Measurements from ENCODE around the gene PREB.
"Not testable (repeated sequence)": the region's sequence is repeated elsewhere in the genome, so short reads cannot be mapped to it uniquely, and the experiment has no call there.

Gene PREB

DNA sequence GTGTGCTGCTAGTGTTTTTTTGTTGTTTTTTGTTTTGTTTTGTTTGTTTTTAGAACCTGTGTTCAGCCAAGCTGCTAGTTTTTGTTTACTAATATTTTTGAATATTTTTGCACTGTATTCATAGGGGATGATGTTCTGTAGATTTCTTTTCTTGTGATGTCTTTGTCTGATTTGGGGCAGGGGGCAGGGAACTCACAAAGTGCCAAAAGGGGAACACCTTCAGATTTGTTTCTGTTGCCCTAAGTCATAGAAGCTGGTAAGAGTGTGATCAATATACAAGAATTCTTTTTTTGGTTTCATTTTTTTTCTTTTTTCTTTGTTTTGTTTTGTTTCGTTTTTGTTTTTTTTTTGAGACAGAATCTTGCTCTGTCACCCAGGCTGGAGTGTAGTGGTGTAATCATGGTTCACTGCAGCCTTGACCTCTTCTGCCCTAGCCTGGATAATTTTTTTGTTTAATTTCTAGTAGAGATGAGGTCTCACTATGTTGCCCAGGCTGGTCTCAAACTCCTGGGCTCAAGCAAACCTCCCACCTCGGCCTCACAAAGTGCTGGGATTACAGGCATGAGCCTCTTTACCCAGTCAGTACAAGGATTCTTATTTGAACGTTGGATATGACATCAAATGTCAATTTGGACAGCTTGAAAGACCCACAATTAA is 45.0 kb upstream of the PREB start:
- Histone ChIP-seq H2AFZ (ENCODE audit: low read depth, low read length) (no peak overlapping the region), H3K4me2 (ENCODE audit: insufficient read depth, low read length) (no peak overlapping the region), H3K9me3 (ENCODE audit: insufficient read depth, low read length, severe bottlenecking) (no peaks in the 10 kb centered on the region), H3K36me3 (ENCODE audit: insufficient read depth, low read length) (no peaks in the 10 kb centered on the region), H3K9ac (ENCODE audit: low read depth, low read length) (no peak overlapping the region), H3K27ac (ENCODE audit: low read length) (no peak overlapping the region), H4K20me1 (ENCODE audit: insufficient read depth, low read length) (no peaks in the 10 kb centered on the region), H3K4me3 (ENCODE audit: low read depth in 1 of 2, low read length in 2 of 2) (no peak overlapping the region), H3K79me2 (ENCODE audit: insufficient read depth, low read length) (no peaks in the 10 kb centered on the region), H3K4me1 (ENCODE audit: insufficient read depth, low read length) (no peaks in the 10 kb centered on the region), H3K27me3 (ENCODE audit: insufficient read depth, low read length, poor library complexity) (peaks cover 19% of the 10 kb centered on the region)
- DNase-seq (no peak), ATAC-seq (ENCODE audit: insufficient read depth, low read depth) (no peak)
- TF ChIP-seq EZH2 (IDR thresholded peaks at IDR 0.05; ENCODE audit: borderline replicate concordance, low read depth, low read length, severe bottlenecking): no peak
- TF ChIP-seq, protein P1, sequence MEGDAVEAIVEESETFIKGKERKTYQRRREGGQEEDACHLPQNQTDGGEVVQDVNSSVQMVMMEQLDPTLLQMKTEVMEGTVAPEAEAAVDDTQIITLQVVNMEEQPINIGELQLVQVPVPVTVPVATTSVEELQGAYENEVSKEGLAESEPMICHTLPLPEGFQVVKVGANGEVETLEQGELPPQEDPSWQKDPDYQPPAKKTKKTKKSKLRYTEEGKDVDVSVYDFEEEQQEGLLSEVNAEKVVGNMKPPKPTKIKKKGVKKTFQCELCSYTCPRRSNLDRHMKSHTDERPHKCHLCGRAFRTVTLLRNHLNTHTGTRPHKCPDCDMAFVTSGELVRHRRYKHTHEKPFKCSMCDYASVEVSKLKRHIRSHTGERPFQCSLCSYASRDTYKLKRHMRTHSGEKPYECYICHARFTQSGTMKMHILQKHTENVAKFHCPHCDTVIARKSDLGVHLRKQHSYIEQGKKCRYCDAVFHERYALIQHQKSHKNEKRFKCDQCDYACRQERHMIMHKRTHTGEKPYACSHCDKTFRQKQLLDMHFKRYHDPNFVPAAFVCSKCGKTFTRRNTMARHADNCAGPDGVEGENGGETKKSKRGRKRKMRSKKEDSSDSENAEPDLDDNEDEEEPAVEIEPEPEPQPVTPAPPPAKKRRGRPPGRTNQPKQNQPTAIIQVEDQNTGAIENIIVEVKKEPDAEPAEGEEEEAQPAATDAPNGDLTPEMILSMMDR (IDR thresholded peaks at IDR 0.05; ENCODE audit: borderline replicate concordance, extremely low read depth, low read length, poor library complexity, severe bottlenecking): no peak

DNA sequence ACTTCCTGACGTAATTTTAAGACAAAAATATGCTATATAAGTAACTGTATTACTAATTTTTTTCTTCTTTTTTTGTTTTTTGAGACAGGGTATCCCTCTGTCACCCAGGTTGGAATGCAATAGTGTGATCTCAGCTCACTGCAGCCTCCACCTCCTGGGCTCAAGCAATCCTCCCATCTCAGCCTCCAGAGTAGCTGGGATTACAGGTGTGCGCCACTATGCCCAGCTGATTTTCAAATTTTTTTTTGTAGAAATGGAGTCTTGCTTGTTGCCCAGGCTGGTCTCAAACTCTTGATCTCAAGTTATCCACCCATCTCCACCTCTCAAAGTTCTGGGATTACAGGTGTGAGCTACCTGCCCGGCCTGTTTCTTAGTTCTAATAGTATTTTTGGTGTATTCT is 44.0 kb upstream of the PREB start:
- Histone ChIP-seq H3K4me3 (ENCODE audit: low read depth in 1 of 2, low read length in 2 of 2) (no peak overlapping the region), H3K9ac (ENCODE audit: low read depth, low read length) (no peak overlapping the region), H2AFZ (ENCODE audit: low read depth, low read length) (no peak overlapping the region), H3K36me3 (ENCODE audit: insufficient read depth, low read length) (no peaks in the 10 kb centered on the region), H3K79me2 (ENCODE audit: insufficient read depth, low read length) (no peaks in the 10 kb centered on the region), H3K27me3 (ENCODE audit: insufficient read depth, low read length, poor library complexity) (peaks cover 25% of the 10 kb centered on the region), H3K9me3 (ENCODE audit: insufficient read depth, low read length, severe bottlenecking) (no peaks in the 10 kb centered on the region), H3K4me1 (ENCODE audit: insufficient read depth, low read length) (no peaks in the 10 kb centered on the region), H4K20me1 (ENCODE audit: insufficient read depth, low read length) (no peaks in the 10 kb centered on the region), H3K4me2 (ENCODE audit: insufficient read depth, low read length) (no peak overlapping the region), H3K27ac (ENCODE audit: low read length) (no peak overlapping the region)
- DNase-seq: no peak
- TF ChIP-seq EZH2 (IDR thresholded peaks at IDR 0.05; ENCODE audit: borderline replicate concordance, low read depth, low read length, severe bottlenecking): no peak
- TF ChIP-seq, protein P1 (IDR thresholded peaks at IDR 0.05; ENCODE audit: borderline replicate concordance, extremely low read depth, low read length, poor library complexity, severe bottlenecking): no peak
- no peak for ATAC-seq (ENCODE audit: insufficient read depth, low read depth)

GRCh38 chr2:27177441-27178351 is 43.3 kb upstream of the PREB start:
- no peak for TF ChIP-seq EZH2 (IDR thresholded peaks at IDR 0.05; ENCODE audit: borderline replicate concordance, low read depth, low read length, severe bottlenecking)
- TF ChIP-seq, protein P1 (IDR thresholded peaks at IDR 0.05; ENCODE audit: borderline replicate concordance, extremely low read depth, low read length, poor library complexity, severe bottlenecking): no peak
- ATAC-seq (ENCODE audit: insufficient read depth, low read depth) (no peak), DNase-seq (no peak)
- H3K27ac ChIP-seq (ENCODE audit: low read length): no peak overlapping the region
- peaks cover 25% of the 10 kb centered on the region for H3K27me3 ChIP-seq (ENCODE audit: insufficient read depth, low read length, poor library complexity)
- no peaks in the 10 kb centered on the region for H4K20me1 ChIP-seq (ENCODE audit: insufficient read depth, low read length)
- no peaks in the 10 kb centered on the region for H3K4me1 ChIP-seq (ENCODE audit: insufficient read depth, low read length)
- H2AFZ ChIP-seq (ENCODE audit: low read depth, low read length): no peak overlapping the region
- H3K4me2 ChIP-seq (ENCODE audit: insufficient read depth, low read length): no peak overlapping the region
- H3K9ac ChIP-seq (ENCODE audit: low read depth, low read length): no peak overlapping the region
- H3K4me3 ChIP-seq (ENCODE audit: low read depth in 1 of 2, low read length in 2 of 2): no peak overlapping the region
- no peaks in the 10 kb centered on the region for H3K9me3 ChIP-seq (ENCODE audit: insufficient read depth, low read length, severe bottlenecking)
- no peaks in the 10 kb centered on the region for H3K36me3 ChIP-seq (ENCODE audit: insufficient read depth, low read length)
- H3K79me2 ChIP-seq (ENCODE audit: insufficient read depth, low read length): no peaks in the 10 kb centered on the region

GRCh38 chr2:27175781-27176180 is 41.3 kb upstream of the PREB start:
- not testable (repeated sequence) for ATAC-seq (ENCODE audit: insufficient read depth, low read depth); H3K4me2 ChIP-seq (ENCODE audit: insufficient read depth, low read length); H3K9me3 ChIP-seq (ENCODE audit: insufficient read depth, low read length, severe bottlenecking); H3K27ac ChIP-seq (ENCODE audit: low read length); H4K20me1 ChIP-seq (ENCODE audit: insufficient read depth, low read length); H2AFZ ChIP-seq (ENCODE audit: low read depth, low read length); H3K4me1 ChIP-seq (ENCODE audit: insufficient read depth, low read length); DNase-seq; H3K9ac ChIP-seq (ENCODE audit: low read depth, low read length); H3K79me2 ChIP-seq (ENCODE audit: insufficient read depth, low read length); H3K4me3 ChIP-seq (ENCODE audit: low read depth in 1 of 2, low read length in 2 of 2); H3K36me3 ChIP-seq (ENCODE audit: insufficient read depth, low read length)
- H3K27me3 ChIP-seq (ENCODE audit: insufficient read depth, low read length, poor library complexity): peaks cover 25% of the 10 kb centered on the region

All from DND-41 (cell line).